Heart right ventricle (tissue), 16 donors: ENCODE results near the gene POLR3H. TPM values are rescaled to one million over a fixed set of nuclear protein-coding genes. Genes with fewer than 3 reads are reported as not detected.

ENCODE experiments used
- ATAC-seq, 8 donors: fragments of 200-7000 bp; cut with Tn5 transposase; one replicate each; pipeline ENCODE4 v1.9.1; 2020; ENCODE audit warnings: mild to moderate bottlenecking in 8 of 8, moderate library complexity in 8 of 8, moderate number of reproducible peaks in 1 of 8
- DNase-seq, 2 donors: peaks; one replicate each; pipeline ENCODE4 v3.0.0-alpha.2; 2020
- H3K27ac ChIP-seq, 10 donors: fragments of 200-600 bp; sonication (generic) in 2 of 10; one replicate each; pipeline versions ENCODE4 v1.5.0 to v1.8.0; 2020 to 2022; ENCODE audit warnings: mild to moderate bottlenecking in 3 of 10
- H3K27me3 ChIP-seq, 7 donors: fragments of 200-600 bp; one replicate each; pipeline ENCODE4 v1.8.0; 2021 to 2022; ENCODE audit warnings: mild to moderate bottlenecking in 2 of 7
- H3K36me3 ChIP-seq, 9 donors: fragments of 200-600 bp; sonication (generic) in 1 of 9; one replicate each; pipeline versions ENCODE4 v1.5.0 to v1.8.0; 2020 to 2022; ENCODE audit warnings: mild to moderate bottlenecking in 2 of 9
- H3K4me1 ChIP-seq, 9 donors: fragments of 200-600 bp; sonication (generic) in 1 of 9; one replicate each; pipeline versions ENCODE4 v1.5.0 to v1.8.0; 2020 to 2022; ENCODE audit warnings: mild to moderate bottlenecking in 4 of 9
- H3K4me3 ChIP-seq, 10 donors: fragments of 200-600 bp; sonication (generic) in 2 of 10; one replicate each; pipeline versions ENCODE4 v1.5.0 to v1.8.0; 2020 to 2022; ENCODE audit warnings: mild to moderate bottlenecking in 7 of 10, moderate library complexity in 2 of 10
- H3K9me3 ChIP-seq, 11 donors: fragments of 200-600 bp in 10 of 11; sonication (generic) in 2 of 11; one replicate each; pipeline versions ENCODE4 v1.5.0 to v1.8.0; 2013 to 2022; ENCODE audit warnings: mild to moderate bottlenecking in 2 of 11, control low read depth in 1 of 11, moderate library complexity in 1 of 11
- WGBS, 2 donors: extraction: QIAGEN DNeasy Blood & Tissue Kit; methylation state at CpG; one replicate each; pipeline ENCODE4 v1.1.7; 2013; ENCODE audit warnings: inconsistent platforms in 1 of 2; 5-methylcytosine and 5-hydroxymethylcytosine counted together
- intact Hi-C, 10 donors: fragments of 100-400 bp; cut with DNase I; formaldehyde crosslinking; loops; one replicate each; pipeline versions ENCODE4 v1.11.1 to v1.14.2; 2022
- polyA plus RNA-seq, 2 donors: library from polyadenylated mRNA; stranded (reverse); fragments of 200-250 nt; gene quantifications; one replicate each; pipeline ENCODE4 v1.2.3, GENCODE V29; 2013
- total RNA-seq, 10 donors: library from RNA; stranded (reverse); fragmentation: NEBNext Ultra II Directional in 3 of 10; extraction: Animal tissue kit (Norgen Biotek cat#: 25700) in 3 of 10; gene quantifications; one replicate each; pipeline versions ENCODE4 v1.2.1 to v1.2.4, GENCODE V29; 2021 to 2023
- TF ChIP-seq, protein P1 (sequence below), 9 donors: fragments of 200-600 bp; sonication (generic) in 2 of 9; IDR thresholded peaks; one replicate each; pipeline versions ENCODE4 v1.5.0 to v1.8.0; 2021 to 2022; ENCODE audit warnings: antibody characterized with exemption in 9 of 9, mild to moderate bottlenecking in 5 of 9, moderate library complexity in 1 of 9
- donor health status: Arrhythmogenic right ventricular cardiomyopathy.
- donor health status: ischemic (EF 13 %, LVEDD 7.1; RV severe dilation, severe dysfunction).
- donor health status: healthy with polysubstance abuse.
- donor health status: DM: no; HTN: yes; CAD: no.
- donor health status: DM: no; HTN: no; CAD: no.
- donor health status: ischemic (EF 25% LVEDD 6.9; RV normal size, moderate dysfunction).
- donor health status: ischemic (EF 25% LVEDD 5.7; RV mildly dilated, moderate dysfunction).
- donor health status: healthy.
- donor health status: DM: yes; HTN: yes; CAD: no.
- donor health status: Ischemic cardiomyopathy.
- donor health status: ischemic (EF 35%, LVEDD 5.7; RV mildly dilated, moderate dysfunction).
- donor health status: nonischemic (EF 11% LVEDD 7.7; RV severe dilation, severe dysfunction).
- donor health status: DM: yes; HTN: yes; CAD: no.
- donor health status: PGD.
- donor health status: ischemic (EF 29% LVEDD 5.4; RV normal size, mild dysfunction).
- donor health status: nonischemic (EF 23%, LVEDD 6.1; RV moderate dilation, normal function).

The POLR3H gene
- total and polyA plus RNA-seq, 12 donors = 13.3 to 34.9 (median 17.8) TPM

- Histone ChIP-seq H3K36me3 (no peaks in the 10 kb centered on the region), H3K9me3 (no peaks in the 10 kb centered on the region), H3K27ac (peak overlapping the region in 6 of 10 donors; percentile 64 to 80 (median 74)), H3K4me1 (peaks cover 7 to 42% (median 24%) of the 10 kb centered on the region in 9 donors), H3K4me3 (no peak overlapping the region), H3K27me3 (peaks cover 0 to 15% (median 0%) of the 10 kb centered on the region in 7 donors)
- no peak for ATAC-seq
- 85 to 88% methylated on average over 10 of the region's 10 CpGs for WGBS, 2 donors
- DNase-seq = no peak
- intact Hi-C loops = loop anchor here in 1 of 10 donors (5.0 kb wide), 1 partner anchor 1979 kb away; no protein-coding TSS in a partner anchor
- TF ChIP-seq, protein P1, sequence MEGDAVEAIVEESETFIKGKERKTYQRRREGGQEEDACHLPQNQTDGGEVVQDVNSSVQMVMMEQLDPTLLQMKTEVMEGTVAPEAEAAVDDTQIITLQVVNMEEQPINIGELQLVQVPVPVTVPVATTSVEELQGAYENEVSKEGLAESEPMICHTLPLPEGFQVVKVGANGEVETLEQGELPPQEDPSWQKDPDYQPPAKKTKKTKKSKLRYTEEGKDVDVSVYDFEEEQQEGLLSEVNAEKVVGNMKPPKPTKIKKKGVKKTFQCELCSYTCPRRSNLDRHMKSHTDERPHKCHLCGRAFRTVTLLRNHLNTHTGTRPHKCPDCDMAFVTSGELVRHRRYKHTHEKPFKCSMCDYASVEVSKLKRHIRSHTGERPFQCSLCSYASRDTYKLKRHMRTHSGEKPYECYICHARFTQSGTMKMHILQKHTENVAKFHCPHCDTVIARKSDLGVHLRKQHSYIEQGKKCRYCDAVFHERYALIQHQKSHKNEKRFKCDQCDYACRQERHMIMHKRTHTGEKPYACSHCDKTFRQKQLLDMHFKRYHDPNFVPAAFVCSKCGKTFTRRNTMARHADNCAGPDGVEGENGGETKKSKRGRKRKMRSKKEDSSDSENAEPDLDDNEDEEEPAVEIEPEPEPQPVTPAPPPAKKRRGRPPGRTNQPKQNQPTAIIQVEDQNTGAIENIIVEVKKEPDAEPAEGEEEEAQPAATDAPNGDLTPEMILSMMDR (IDR thresholded peaks at IDR 0.05) = no peak
Observed at GRCh38 chr22:41556561-41556960, 12.3 kb upstream of the POLR3H start.

DNA sequence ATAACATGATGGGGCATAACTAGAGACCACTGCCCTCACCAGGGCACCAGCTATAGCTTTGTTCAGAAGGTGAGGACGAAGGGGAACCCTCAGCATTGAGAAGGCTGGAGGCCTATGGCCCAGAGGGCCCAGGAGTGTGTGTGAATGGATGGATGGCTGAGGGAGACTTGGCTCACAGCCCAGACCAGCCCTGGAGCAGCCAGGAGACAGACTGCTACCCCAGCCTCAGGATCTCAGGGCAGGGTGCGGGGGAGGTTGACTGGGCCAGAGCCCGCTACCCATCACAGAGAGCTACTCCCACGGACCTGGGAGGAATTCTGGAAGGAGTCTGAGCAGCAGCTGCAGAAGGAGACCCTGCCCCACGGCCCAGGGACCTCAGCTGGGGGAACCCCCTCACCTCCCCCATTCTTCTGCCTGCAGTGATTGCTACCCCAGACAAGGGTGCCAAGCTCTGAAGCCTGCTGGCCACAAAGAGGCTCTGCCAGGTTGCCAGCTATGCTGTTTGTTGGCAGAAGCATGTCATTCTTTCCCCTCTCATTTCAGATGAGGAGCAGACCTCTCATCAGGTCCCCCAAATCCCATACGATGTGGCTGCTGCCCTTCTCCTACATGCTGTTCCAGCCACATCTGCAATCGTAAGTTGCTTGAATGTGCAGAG is 11.2 kb upstream of the POLR3H start:
- Histone ChIP-seq H3K27ac (no peak overlapping the region), H3K4me3 (no peak overlapping the region), H3K27me3 (peaks cover 0 to 6% (median 0%) of the 10 kb centered on the region in 7 donors), H3K9me3 (no peaks in the 10 kb centered on the region), H3K36me3 (no peaks in the 10 kb centered on the region), H3K4me1 (peaks cover 7 to 38% (median 24%) of the 10 kb centered on the region in 9 donors)
- DNase-seq = no peak
- ATAC-seq = peak in 2 of 8 donors; percentile 17 to 39
- TF ChIP-seq, protein P1 (IDR thresholded peaks at IDR 0.05) = no peak
- intact Hi-C loops = loop anchor here in 1 of 10 donors (5.0 kb wide), 1 partner anchor 1978 kb away; no protein-coding TSS in a partner anchor
- 63 to 68% methylated on average over 7 of the region's 7 CpGs for WGBS, 2 donors

DNA sequence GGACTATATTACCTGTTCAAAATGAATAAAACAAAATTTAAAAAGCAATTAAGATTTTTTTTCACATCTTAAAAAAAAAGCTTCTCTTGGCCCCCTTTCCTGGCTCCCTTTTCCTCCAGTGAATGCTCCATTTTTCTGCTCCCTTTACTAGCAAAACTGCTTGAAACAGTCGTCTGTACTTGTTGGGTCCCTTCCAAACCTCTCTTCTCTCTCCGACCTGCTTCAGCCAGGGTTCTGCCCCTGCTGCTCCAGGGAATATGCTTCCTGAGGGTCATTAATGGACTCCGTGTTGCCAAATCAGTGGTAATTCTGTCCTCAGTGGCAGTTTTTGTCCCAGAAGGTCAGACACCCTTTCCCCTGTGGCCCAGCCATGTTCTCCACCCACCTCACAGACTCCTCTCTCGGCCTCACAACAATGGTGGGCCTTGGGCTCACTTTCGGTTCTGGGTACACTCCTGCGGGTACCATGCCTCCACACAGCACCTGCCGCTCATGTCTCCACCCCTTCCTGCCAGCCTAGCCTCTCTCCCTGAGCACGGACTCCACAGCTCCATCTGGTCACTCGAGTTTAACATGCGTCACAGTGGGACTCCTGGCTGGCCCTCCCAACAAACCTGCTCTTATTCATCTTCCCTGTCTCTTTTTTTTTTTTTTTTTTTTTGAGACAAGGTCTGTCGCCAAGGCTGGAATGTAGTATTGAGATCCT is 7.8 kb upstream of the POLR3H start:
- intact Hi-C loops = loop anchor here in 2 of 10 donors (2.0 to 5.0 kb wide), 2 partner anchors 45 kb away; no protein-coding TSS in a partner anchor

DNA sequence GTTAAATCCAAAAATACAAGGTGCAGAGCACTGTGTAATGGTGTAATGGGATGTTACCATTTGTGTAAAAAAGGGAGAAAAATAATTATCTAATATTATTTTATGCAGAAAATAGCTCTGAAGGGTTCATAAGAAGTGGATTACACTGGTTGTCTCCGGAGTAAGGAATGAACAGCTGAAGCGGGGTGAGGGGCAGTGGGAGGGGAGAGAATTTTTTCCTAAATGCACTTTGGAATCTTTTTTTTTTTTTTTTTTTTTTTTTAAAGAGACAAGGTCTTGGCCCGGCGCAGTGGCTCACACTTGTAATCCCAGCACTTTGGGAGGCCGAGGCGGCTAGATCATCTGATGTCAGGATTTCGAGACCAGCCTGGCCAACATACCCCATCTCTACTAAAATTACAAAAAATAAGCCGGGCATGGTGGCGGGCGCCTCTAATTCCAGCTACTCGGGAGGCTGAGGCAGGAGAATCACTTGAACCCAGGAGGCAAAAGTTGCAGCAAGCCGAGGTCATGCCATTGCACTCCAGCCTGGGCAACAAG is 6.8 kb upstream of the POLR3H start:
- no peak for DNase-seq
- 86% methylated on average over 12 of the region's 12 CpGs for whole genome bisulfite sequencing, 2 donors
- TF ChIP-seq, protein P1 (IDR thresholded peaks at IDR 0.05) = no peak
- Histone ChIP-seq H3K4me3 (no peak overlapping the region), H3K9me3 (no peaks in the 10 kb centered on the region), H3K36me3 (no peaks in the 10 kb centered on the region), H3K4me1 (peaks cover 0 to 9% (median 4%) of the 10 kb centered on the region in 9 donors), H3K27ac (no peak overlapping the region), H3K27me3 (no peaks in the 10 kb centered on the region)
- ATAC-seq = no peak
- intact Hi-C loops = loop anchor here in 1 of 10 donors (5.0 kb wide), 1 partner anchor 46 kb away; no protein-coding TSS in a partner anchor

More for the DNA sequence above, 7.8 kb upstream of the POLR3H start:
- Histone ChIP-seq H3K27ac (no peak overlapping the region), H3K4me3 (no peak overlapping the region), H3K9me3 (no peaks in the 10 kb centered on the region), H3K4me1 (peaks cover 3 to 16% (median 8%) of the 10 kb centered on the region in 9 donors), H3K27me3 (no peaks in the 10 kb centered on the region), H3K36me3 (no peaks in the 10 kb centered on the region)
- DNase-seq (no peak), ATAC-seq (no peak)
- 64 to 74% methylated on average over 10 of the region's 11 CpGs for WGBS, 2 donors
- TF ChIP-seq, protein P1 (IDR thresholded peaks at IDR 0.05) = no peak
